PC-3 (cell line): ENCODE measurements around the gene LPCAT1.

Experiments
- CTCF ChIP-seq: fragments of 300-600 bp; sonication (generic); conservative IDR thresholded peaks from 2 replicates; pipeline ENCODE4 v1.5.1; 2017; ENCODE audit warnings: antibody characterized with exemption, low read depth, mild to moderate bottlenecking, low read length
- EZH2 ChIP-seq: fragments of 300-600 bp; sonication (generic); IDR thresholded peaks from one replicate; pipeline ENCODE4 v1.6.1; 2017; ENCODE audit warnings: antibody characterized with exemption, mild to moderate bottlenecking, low read length; ENCODE audit not compliant: unreplicated experiment
- EZH2phosphoT487 ChIP-seq: fragments of 300-600 bp; sonication (generic); IDR thresholded peaks from 2 replicates; pipeline ENCODE4 v1.6.1; 2018; ENCODE audit warnings: mild to moderate bottlenecking, antibody characterized with exemption, low read length, borderline replicate concordance

- no peak for TF ChIP-seq CTCF
- no peak for TF ChIP-seq EZH2
- no peak for TF ChIP-seq EZH2phosphoT487
Measured at GRCh38 chr5:1497795-1498622, 25.8 kb downstream of the LPCAT1 start.
